Esophagus muscularis mucosa (tissue), 4 donors: ENCODE data around the gene MVB12B. TPM values are rescaled to one million over a fixed set of nuclear protein-coding genes. Genes with fewer than 3 reads are reported as not detected.

Source experiments
- DNase-seq: peaks from one replicate; pipeline ENCODE4 v3.0.0-alpha.2; 2017; ENCODE audit errors: extremely low spot score
- H3K27ac ChIP-seq, 4 donors: fragments of 200-600 bp; sonication (generic); replicated peaks in 1 of 4; 1 replicate in 3 of 4; 2 replicates in 1 of 4; pipeline ENCODE4 v1.5.1; 2016 to 2019; ENCODE audit warnings: mild to moderate bottlenecking in 1 of 4
- H3K27me3 ChIP-seq, 4 donors: fragments of 200-600 bp; sonication (generic); one replicate each; pipeline versions ENCODE4 v1.5.1 to v1.6.0; 2016 to 2019
- H3K36me3 ChIP-seq, 4 donors: fragments of 200-600 bp; sonication (generic); one replicate each; pipeline ENCODE4 v1.5.1; 2016 to 2019
- H3K4me1 ChIP-seq, 4 donors: fragments of 200-600 bp; sonication (generic); one replicate each; pipeline ENCODE4 v1.5.1; 2016 to 2019
- H3K4me3 ChIP-seq, 4 donors: fragments of 200-600 bp; sonication (generic); 1 replicate in 2 of 4; 2 replicates in 2 of 4; pipeline ENCODE4 v1.5.1; 2016 to 2019; ENCODE audit warnings: mild to moderate bottlenecking in 4 of 4, moderate library complexity in 1 of 4
- H3K9me3 ChIP-seq, 4 donors: fragments of 200-600 bp; sonication (generic); 1 replicate in 3 of 4; 2 replicates in 1 of 4; pipeline ENCODE4 v1.5.1; 2016 to 2019
- CTCF ChIP-seq, 3 experiments: fragments of 200-600 bp in 2 of 3; fragments of 450-650 bp in 1 of 3; sonication (generic) in 2 of 3; IDR thresholded peaks; one replicate each; pipeline ENCODE4 v1.5.1; 2017 to 2019; ENCODE audit warnings: antibody characterized with exemption in 3 of 3, mild to moderate bottlenecking in 2 of 3, moderate library complexity in 1 of 3
- EP300 ChIP-seq: sonication (generic); formaldehyde crosslinking; IDR thresholded peaks from one replicate; pipeline ENCODE4 v1.6.1; 2017; ENCODE audit warnings: antibody characterized with exemption
- POLR2A ChIP-seq: fragments of 450-650 bp; IDR thresholded peaks from one replicate; pipeline ENCODE4 v1.6.1; 2017; ENCODE audit warnings: antibody characterized with exemption, moderate library complexity, mild to moderate bottlenecking, low read depth
- POLR2AphosphoS5 ChIP-seq, 2 donors: sonication (generic); formaldehyde crosslinking; IDR thresholded peaks; one replicate each; pipeline ENCODE4 v1.6.1; 2017; ENCODE audit warnings: antibody characterized with exemption in 2 of 2
- WGBS: methylation state at CpG from one replicate; pipeline ENCODE4 v1.1.5; 2018; 5-methylcytosine and 5-hydroxymethylcytosine counted together
- intact Hi-C: fragments of 100-400 bp; cut with DNase I; formaldehyde crosslinking; loops from one replicate; pipeline ENCODE4 v1.15.1; 2023
- total RNA-seq, 4 donors: library from RNA; depleted of rRNA; stranded (reverse); fragments of >200 nt; gene quantifications; one replicate each; pipeline versions ENCODE4 v1.1.0 to v1.2.1, GENCODE V29; 2016

The MVB12B gene
- total RNA-seq, 4 donors from 2014 or later = 14.1 to 25.0 (median 18.4) TPM

- Histone ChIP-seq H3K9me3 (no peaks in the 10 kb centered on the region), H3K4me1 (peaks cover 8 to 41% (median 26%) of the 10 kb centered on the region in 4 donors), H3K27me3 (peaks cover 3 to 68% (median 15%) of the 10 kb centered on the region in 4 donors), H3K36me3 (no peaks in the 10 kb centered on the region), H3K4me3 (no peak overlapping the region), H3K27ac (peak overlapping the region in 3 of 4 donors; percentile 43 to 66 (median 47))
- TF ChIP-seq POLR2AphosphoS5 (IDR thresholded peaks at IDR 0.05) = no peak
- TF ChIP-seq CTCF (IDR thresholded peaks at IDR 0.05) = no peak
- TF ChIP-seq POLR2A = no peak
- no peak for TF ChIP-seq EP300
- DNase-seq = no peak
- WGBS = 76% methylated on average over 4 of the region's 10 CpGs
- intact Hi-C loops = no loop called here
Measured at GRCh38 chr9:126521976-126522590, 195.5 kb downstream of the MVB12B start.

- H3K4me1 ChIP-seq = peaks cover 2 to 34% (median 19%) of the 10 kb centered on the region in 4 donors
- no peak overlapping the region for H3K4me3 ChIP-seq
- intact Hi-C loops = no loop called here
- 59% methylated on average over 16 of the region's 18 CpGs for WGBS
- peak overlapping the region in 3 of 4 donors; percentile 43 to 66 (median 47) for H3K27ac ChIP-seq
- no peak for TF ChIP-seq POLR2A
- TF ChIP-seq CTCF (IDR thresholded peaks at IDR 0.05) = no peak
- no peak for TF ChIP-seq EP300
- no peak for TF ChIP-seq POLR2AphosphoS5 (IDR thresholded peaks at IDR 0.05)
- no peaks in the 10 kb centered on the region for H3K9me3 ChIP-seq
- no peak for DNase-seq
- H3K27me3 ChIP-seq = peaks cover 3 to 63% (median 10%) of the 10 kb centered on the region in 4 donors
- H3K36me3 ChIP-seq = no peaks in the 10 kb centered on the region
Measured at GRCh38 chr9:126522612-126523356, 196.2 kb downstream of the MVB12B start.

GRCh38 chr9:126523611-126524111 is 197.0 kb downstream of the MVB12B start:
- WGBS = 56% methylated on average over 9 of the region's 9 CpGs
- TF ChIP-seq EP300 = no peak
- no peak for TF ChIP-seq POLR2A
- TF ChIP-seq CTCF (IDR thresholded peaks at IDR 0.05) = no peak
- peak in 1 of 2 donors; percentile 17 for TF ChIP-seq POLR2AphosphoS5 (IDR thresholded peaks at IDR 0.05)
- no peak for DNase-seq

GRCh38 chr9:126524353-126525077 is 197.9 kb downstream of the MVB12B start:
- WGBS = 82% methylated on average over 13 of the region's 13 CpGs
- DNase-seq = no peak
- peaks cover 0 to 46% (median 0%) of the 10 kb centered on the region in 4 donors for H3K27me3 ChIP-seq
- intact Hi-C loops = no loop called here
- H3K4me3 ChIP-seq = no peak overlapping the region
- peak overlapping the region in 2 of 4 donors; percentile 18 to 50 for H3K27ac ChIP-seq
- H3K36me3 ChIP-seq = no peaks in the 10 kb centered on the region
- no peak for TF ChIP-seq POLR2A
- TF ChIP-seq EP300 = no peak
- TF ChIP-seq POLR2AphosphoS5 (IDR thresholded peaks at IDR 0.05) = no peak
- no peak for TF ChIP-seq CTCF (IDR thresholded peaks at IDR 0.05)
- H3K4me1 ChIP-seq = peaks cover 0 to 27% (median 16%) of the 10 kb centered on the region in 4 donors
- no peaks in the 10 kb centered on the region for H3K9me3 ChIP-seq

More at GRCh38 chr9:126523611-126524111, 197.0 kb downstream of the MVB12B start:
- Histone ChIP-seq H3K4me3 (no peak overlapping the region), H3K27ac (peak overlapping the region in 2 of 4 donors; percentile 18 to 50), H3K27me3 (peaks cover 0 to 54% (median 1%) of the 10 kb centered on the region in 4 donors), H3K36me3 (no peaks in the 10 kb centered on the region), H3K9me3 (no peaks in the 10 kb centered on the region), H3K4me1 (peaks cover 0 to 27% (median 16%) of the 10 kb centered on the region in 4 donors)
- intact Hi-C loops = no loop called here
